Astrocyte (in vitro differentiated cells and primary cell): ENCODE measurements around the gene BTBD8.

Source experiments
- EZH2 ChIP-seq: IDR thresholded peaks from 2 replicates; pipeline ENCODE4 v1.6.1; 2012; ENCODE audit warnings: mild to moderate bottlenecking, low read length, inconsistent platforms; ENCODE audit not compliant: insufficient read depth
- TF ChIP-seq, protein P1 (sequence below): IDR thresholded peaks from 2 replicates; pipeline ENCODE4 v1.5.1; 2011; ENCODE audit warnings: low read depth, mild to moderate bottlenecking, inconsistent platforms, low read length, moderate library complexity; ENCODE audit not compliant: insufficient read depth

DNA sequence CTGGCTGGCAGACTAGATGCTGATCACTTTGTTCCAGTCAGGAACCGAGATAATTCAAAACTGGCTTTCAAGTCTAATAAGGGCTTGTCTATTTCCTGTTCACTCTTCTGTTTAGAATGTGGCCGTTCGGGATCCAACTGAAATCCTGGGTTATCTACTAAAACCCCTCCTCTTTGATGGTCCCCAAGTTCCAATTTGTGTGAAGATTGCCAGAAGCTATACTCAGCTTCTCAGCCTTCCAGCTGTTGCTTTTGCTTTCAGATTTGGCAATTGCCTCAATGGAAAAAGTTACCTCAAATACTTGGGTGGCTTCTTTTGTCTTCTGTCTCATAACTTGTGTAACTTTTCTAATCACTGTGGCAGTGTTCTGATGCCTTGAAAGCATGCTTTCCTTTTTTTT lies 43.7 kb downstream of the BTBD8 start:
- TF ChIP-seq, protein P1, sequence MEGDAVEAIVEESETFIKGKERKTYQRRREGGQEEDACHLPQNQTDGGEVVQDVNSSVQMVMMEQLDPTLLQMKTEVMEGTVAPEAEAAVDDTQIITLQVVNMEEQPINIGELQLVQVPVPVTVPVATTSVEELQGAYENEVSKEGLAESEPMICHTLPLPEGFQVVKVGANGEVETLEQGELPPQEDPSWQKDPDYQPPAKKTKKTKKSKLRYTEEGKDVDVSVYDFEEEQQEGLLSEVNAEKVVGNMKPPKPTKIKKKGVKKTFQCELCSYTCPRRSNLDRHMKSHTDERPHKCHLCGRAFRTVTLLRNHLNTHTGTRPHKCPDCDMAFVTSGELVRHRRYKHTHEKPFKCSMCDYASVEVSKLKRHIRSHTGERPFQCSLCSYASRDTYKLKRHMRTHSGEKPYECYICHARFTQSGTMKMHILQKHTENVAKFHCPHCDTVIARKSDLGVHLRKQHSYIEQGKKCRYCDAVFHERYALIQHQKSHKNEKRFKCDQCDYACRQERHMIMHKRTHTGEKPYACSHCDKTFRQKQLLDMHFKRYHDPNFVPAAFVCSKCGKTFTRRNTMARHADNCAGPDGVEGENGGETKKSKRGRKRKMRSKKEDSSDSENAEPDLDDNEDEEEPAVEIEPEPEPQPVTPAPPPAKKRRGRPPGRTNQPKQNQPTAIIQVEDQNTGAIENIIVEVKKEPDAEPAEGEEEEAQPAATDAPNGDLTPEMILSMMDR, result no peak
- TF ChIP-seq EZH2, result no peak
